Ishikawa (cell line): Measurements from ENCODE around the gene POLQ.

Experiments
- CEBPB ChIP-seq: IDR thresholded peaks from 2 replicates; pipeline ENCODE4 v1.6.1; 2012
- CREB1 ChIP-seq: IDR thresholded peaks from 2 replicates; pipeline ENCODE4 v1.6.1; 2012; ENCODE audit warnings: low read depth
- EGR1 ChIP-seq: IDR thresholded peaks from 2 replicates; pipeline ENCODE4 v1.6.1; 2012
- EP300 ChIP-seq: IDR thresholded peaks from 2 replicates; pipeline ENCODE4 v1.6.1; 2012; ENCODE audit warnings: borderline replicate concordance
- FOXM1 ChIP-seq: IDR thresholded peaks from 2 replicates; pipeline ENCODE4 v1.6.1; 2012; ENCODE audit warnings: low read depth, borderline replicate concordance
- NFIC ChIP-seq: IDR thresholded peaks from 2 replicates; pipeline ENCODE4 v1.6.1; 2012
- RAD21 ChIP-seq: IDR thresholded peaks from 2 replicates; pipeline ENCODE4 v1.6.1; 2012; ENCODE audit warnings: low read depth
- TAF1 ChIP-seq: IDR thresholded peaks from 2 replicates; pipeline ENCODE4 v1.6.1; 2012; ENCODE audit warnings: low read depth, mild to moderate bottlenecking
- TCF12 ChIP-seq: IDR thresholded peaks from 2 replicates; pipeline ENCODE4 v1.6.1; 2012; ENCODE audit warnings: low read depth
- TEAD4 ChIP-seq: IDR thresholded peaks from 2 replicates; pipeline ENCODE4 v1.6.1; 2012
- YY1 ChIP-seq: IDR thresholded peaks from 2 replicates; pipeline ENCODE4 v1.6.1; 2012; ENCODE audit warnings: low read depth
- ZBTB7A ChIP-seq: IDR thresholded peaks from 2 replicates; pipeline ENCODE4 v1.6.1; 2012; ENCODE audit warnings: low read depth
- TF ChIP-seq, protein P1 (sequence below): IDR thresholded peaks from 2 replicates; pipeline ENCODE4 v1.6.1; 2012
- TF ChIP-seq, protein P2 (sequence below): IDR thresholded peaks from 2 replicates; pipeline ENCODE4 v1.6.1; 2012; ENCODE audit warnings: low read depth, mild to moderate bottlenecking
- TF ChIP-seq, protein P3 (sequence below): IDR thresholded peaks from 2 replicates; pipeline ENCODE4 v1.6.1; 2012

Gene POLQ

DNA sequence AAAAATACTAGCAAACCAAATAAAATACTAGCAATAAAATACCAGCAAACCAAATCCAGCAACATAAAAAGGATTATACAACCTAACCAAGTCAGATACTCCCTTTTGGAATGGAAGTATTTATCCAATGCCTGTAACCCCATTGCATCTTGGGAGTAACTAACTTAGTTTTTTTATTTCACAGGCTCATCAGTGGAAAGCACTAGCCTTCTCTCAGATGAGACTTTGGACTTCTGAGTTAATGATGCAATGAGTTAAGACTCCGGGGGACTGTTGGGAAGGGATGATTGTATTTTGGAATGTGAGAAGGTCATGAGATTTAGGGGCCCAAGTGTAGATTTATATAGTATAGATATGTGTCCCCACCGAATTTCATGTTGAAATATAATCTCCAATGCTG lies 41.2 kb downstream of the POLQ start:
- no peak for TF ChIP-seq TEAD4
- TF ChIP-seq, protein P1, sequence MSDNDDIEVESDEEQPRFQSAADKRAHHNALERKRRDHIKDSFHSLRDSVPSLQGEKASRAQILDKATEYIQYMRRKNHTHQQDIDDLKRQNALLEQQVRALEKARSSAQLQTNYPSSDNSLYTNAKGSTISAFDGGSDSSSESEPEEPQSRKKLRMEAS, result no peak
- TF ChIP-seq RAD21, result no peak
- no peak for TF ChIP-seq NFIC
- no peak for TF ChIP-seq YY1
- TF ChIP-seq TCF12, result no peak
- TF ChIP-seq FOXM1, result no peak
- TF ChIP-seq, protein P2, sequence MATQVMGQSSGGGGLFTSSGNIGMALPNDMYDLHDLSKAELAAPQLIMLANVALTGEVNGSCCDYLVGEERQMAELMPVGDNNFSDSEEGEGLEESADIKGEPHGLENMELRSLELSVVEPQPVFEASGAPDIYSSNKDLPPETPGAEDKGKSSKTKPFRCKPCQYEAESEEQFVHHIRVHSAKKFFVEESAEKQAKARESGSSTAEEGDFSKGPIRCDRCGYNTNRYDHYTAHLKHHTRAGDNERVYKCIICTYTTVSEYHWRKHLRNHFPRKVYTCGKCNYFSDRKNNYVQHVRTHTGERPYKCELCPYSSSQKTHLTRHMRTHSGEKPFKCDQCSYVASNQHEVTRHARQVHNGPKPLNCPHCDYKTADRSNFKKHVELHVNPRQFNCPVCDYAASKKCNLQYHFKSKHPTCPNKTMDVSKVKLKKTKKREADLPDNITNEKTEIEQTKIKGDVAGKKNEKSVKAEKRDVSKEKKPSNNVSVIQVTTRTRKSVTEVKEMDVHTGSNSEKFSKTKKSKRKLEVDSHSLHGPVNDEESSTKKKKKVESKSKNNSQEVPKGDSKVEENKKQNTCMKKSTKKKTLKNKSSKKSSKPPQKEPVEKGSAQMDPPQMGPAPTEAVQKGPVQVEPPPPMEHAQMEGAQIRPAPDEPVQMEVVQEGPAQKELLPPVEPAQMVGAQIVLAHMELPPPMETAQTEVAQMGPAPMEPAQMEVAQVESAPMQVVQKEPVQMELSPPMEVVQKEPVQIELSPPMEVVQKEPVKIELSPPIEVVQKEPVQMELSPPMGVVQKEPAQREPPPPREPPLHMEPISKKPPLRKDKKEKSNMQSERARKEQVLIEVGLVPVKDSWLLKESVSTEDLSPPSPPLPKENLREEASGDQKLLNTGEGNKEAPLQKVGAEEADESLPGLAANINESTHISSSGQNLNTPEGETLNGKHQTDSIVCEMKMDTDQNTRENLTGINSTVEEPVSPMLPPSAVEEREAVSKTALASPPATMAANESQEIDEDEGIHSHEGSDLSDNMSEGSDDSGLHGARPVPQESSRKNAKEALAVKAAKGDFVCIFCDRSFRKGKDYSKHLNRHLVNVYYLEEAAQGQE, result no peak
- TF ChIP-seq, protein P3, sequence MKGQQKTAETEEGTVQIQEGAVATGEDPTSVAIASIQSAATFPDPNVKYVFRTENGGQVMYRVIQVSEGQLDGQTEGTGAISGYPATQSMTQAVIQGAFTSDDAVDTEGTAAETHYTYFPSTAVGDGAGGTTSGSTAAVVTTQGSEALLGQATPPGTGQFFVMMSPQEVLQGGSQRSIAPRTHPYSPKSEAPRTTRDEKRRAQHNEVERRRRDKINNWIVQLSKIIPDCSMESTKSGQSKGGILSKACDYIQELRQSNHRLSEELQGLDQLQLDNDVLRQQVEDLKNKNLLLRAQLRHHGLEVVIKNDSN, result no peak
- no peak for TF ChIP-seq EGR1
- TF ChIP-seq EP300, result no peak
- no peak for TF ChIP-seq ZBTB7A
- TF ChIP-seq TAF1, result no peak
- no peak for TF ChIP-seq CEBPB
- no peak for TF ChIP-seq CREB1

DNA sequence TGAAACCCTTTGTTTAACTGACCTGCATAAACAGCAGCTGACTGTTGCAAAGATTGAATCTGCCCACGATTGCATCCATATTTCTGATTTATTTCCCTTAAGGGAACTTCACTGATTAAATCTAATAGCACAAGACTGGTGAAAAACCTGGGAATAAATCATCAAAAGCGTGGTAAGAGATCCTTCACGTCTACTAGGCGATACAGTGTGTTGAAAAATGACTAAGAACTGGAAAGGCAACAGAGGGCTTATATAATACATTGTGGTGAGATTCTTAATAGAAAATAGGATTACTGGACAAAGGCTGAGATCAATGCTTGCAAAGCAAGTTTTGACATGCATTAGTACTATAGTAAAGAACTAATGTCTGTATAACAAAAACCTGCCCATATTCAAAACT lies 49.0 kb downstream of the POLQ start:
- TF ChIP-seq NFIC, result no peak
- TF ChIP-seq, protein P3, result no peak
- TF ChIP-seq TCF12, result no peak
- no peak for TF ChIP-seq RAD21
- no peak for TF ChIP-seq YY1
- TF ChIP-seq EGR1, result no peak
- TF ChIP-seq, protein P2, result no peak
- TF ChIP-seq, protein P1, result no peak
- TF ChIP-seq TEAD4, result no peak
- no peak for TF ChIP-seq TAF1
- TF ChIP-seq FOXM1, result no peak
- TF ChIP-seq CEBPB, result no peak
- TF ChIP-seq CREB1, result no peak
- no peak for TF ChIP-seq EP300
- TF ChIP-seq ZBTB7A, result no peak

DNA sequence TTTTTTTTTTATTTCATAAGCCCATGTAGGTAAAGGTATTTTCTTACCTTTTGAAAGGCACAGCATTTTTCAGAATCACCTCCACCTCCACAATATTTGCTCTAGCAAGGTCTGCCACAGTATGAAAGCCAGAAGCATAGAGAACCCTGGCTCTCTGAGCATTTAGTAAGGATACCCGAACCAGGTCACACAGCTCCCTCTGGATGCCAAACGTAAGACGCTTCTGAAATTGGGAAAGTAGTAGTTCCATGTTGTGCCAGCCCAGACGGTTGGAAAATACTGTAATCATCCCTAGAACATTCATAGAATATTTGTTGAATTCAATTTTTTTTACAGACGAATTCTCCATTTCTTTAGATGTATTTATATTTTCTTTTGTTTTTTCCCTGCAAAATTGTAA lies 52.4 kb downstream of the POLQ start:
- no peak for TF ChIP-seq YY1
- TF ChIP-seq, protein P3, result no peak

DNA sequence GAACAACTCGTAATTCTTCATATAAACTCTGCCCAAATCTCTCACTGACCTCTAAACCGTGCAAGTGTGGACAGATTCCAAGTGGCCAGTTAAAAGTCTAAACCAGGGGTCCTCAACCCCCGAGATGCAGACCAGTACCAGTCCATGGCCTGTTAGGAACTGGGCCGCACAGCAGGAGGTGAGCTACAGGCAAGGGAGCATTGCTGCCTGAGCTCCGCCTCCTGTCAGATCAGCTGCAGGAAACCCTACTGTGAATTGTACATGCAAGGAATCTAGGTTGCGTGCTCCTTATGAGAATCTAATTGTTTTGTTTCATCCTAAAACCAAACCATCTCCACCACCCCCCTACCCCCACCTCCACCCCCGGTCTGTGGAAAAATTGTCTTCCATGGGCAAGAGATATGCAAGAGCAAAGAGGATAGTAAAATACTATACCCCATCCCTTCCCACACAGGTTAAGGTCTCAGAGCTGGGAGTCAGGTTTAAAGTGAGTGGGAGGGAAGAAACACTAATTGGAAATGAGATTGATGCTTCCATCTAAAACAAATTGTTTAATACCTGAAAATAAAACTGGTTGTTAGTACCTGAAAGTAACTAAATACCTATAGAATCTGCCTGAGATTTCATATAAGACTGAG lies 54.0 kb downstream of the POLQ start:
- TF ChIP-seq EP300 (no peak), TCF12 (no peak), ZBTB7A (no peak), CREB1 (no peak), FOXM1 (no peak)
- TF ChIP-seq, protein P2, result no peak

DNA sequence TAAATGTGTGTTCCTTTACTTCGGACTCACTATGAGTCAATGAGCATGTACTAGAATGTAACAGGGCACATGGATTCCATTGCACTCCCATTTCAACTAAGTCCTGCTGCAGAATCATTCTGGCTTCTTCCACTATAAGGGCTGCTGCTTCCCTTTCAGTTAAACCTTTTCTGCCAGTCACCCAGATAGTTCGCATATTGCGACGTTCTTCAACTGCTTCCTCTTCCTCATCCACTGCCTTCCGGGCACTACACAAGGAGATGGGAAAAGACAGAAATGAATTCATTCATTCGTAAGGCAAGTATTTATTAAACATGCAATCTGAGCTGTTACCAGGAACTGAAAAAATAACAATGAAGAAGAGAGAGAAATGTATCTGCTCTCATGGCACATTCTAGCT lies 55.6 kb downstream of the POLQ start:
- TF ChIP-seq TCF12, result no peak
- TF ChIP-seq YY1, result no peak
- no peak for TF ChIP-seq EGR1
